ENCODE measurements around the gene OR5H6. TPM values are rescaled to one million over a fixed set of nuclear protein-coding genes. Genes with fewer than 3 reads are reported as not detected.

The OR5H6 gene
- not detected for total RNA-seq

GRCh38 chr3:98263944-98264343, at the start of gene OR5H6:
Gene OR5H6, plus strand, starts transcription at chr3:98264244. Its CDS starts 89 bp downstream, at chr3:98264333.
- Histone ChIP-seq H3K4me3 (replicated peaks in 1 of 3) (no peak within 1 kb of the TSS), H3K27me3 (no peaks in the 10 kb centered on the region), H3K27ac (no peak within 1 kb of the TSS), H3K36me3 (no peaks in the 10 kb centered on the region), H3K4me1 (no peaks in the 10 kb centered on the region), H3K9me3 (no peaks in the 10 kb centered on the region)
- intact Hi-C loops (cut with DNase I): no loop called here
- WGBS, 2 donors: 71 to 87% methylated on average over 3 of the region's 3 CpGs
- DNase-seq: no peak
- TF ChIP-seq POLR2A (IDR thresholded peaks at IDR 0.05) (no peak), CTCF (IDR thresholded peaks at IDR 0.05) (no peak)

DNA sequence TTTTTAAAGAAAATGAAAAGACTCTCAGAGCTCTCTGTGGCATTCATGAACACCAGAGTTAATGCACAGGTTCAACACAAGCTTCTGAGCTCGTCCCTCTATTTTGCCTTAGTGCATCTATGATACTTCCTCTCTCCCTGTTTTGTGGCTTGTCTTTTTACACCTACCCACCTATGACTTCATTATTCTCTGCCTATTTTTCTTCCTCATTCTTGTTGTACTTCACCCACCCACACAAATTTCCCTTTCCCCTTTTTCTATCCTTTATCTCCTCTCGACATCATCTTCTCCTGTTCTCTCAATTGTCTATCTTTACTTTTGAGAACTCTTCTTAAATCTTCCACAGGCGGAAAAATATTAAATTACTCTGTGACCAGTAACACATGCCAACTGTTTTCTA, 49.0 kb upstream of the OR5H6 start:
- intact Hi-C loops (cut with DNase I): no loop called here
- no peaks in the 10 kb centered on the region for H3K36me3 ChIP-seq
- no peaks in the 10 kb centered on the region for H3K4me1 ChIP-seq
- H3K27ac ChIP-seq: no peak overlapping the region
- DNase-seq: no peak
- H3K27me3 ChIP-seq: no peaks in the 10 kb centered on the region
- no peak overlapping the region for H3K4me3 ChIP-seq (replicated peaks in 1 of 3)
- 79 to 81% methylated on average over 3 of the region's 3 CpGs for WGBS, 2 donors
- no peaks in the 10 kb centered on the region for H3K9me3 ChIP-seq
- no peak for TF ChIP-seq CTCF (IDR thresholded peaks at IDR 0.05)
- no peak for TF ChIP-seq POLR2A (IDR thresholded peaks at IDR 0.05)

DNA sequence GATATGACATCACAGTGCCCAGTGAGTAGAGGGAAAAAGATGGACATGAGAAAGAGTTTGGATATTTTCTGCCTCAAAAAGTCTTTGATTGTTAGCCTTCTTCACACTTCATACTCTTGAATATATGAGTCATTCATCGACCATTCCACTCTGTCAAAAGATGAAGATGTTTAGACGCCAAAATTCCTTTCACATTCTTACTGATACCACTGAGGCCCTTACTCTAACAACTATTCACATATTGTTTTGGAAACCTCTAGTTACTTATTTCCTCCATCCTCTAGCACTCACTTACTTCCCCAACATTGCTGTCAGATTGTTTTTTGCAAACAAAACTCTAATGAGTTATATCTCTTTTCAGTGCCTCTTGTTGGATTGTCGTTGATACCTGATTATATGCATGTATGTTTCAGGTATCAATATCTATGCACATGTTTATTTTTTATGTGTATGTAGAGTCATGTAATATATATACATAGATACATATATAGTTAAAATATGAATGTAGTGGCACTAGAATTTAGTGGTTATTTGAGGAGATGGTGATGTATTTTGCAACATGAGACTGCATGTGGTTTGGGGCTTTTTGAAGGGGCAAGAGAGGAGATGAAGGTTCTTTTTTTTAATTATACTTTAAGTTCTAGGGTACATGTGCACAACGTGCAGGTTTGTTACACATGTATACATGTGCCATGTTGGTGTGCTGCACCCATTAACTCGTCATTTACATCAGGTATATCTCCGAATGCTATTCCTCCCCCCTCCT, 40.0 kb upstream of the OR5H6 start:
- Histone ChIP-seq H3K27me3 (no peaks in the 10 kb centered on the region), H3K9me3 (no peaks in the 10 kb centered on the region), H3K27ac (no peak overlapping the region), H3K4me1 (no peaks in the 10 kb centered on the region), H3K36me3 (no peaks in the 10 kb centered on the region), H3K4me3 (replicated peaks in 1 of 3) (no peak overlapping the region)
- no peak for TF ChIP-seq POLR2A (IDR thresholded peaks at IDR 0.05)
- TF ChIP-seq CTCF (IDR thresholded peaks at IDR 0.05): no peak
- intact Hi-C loops (cut with DNase I): no loop called here
- DNase-seq: no peak
- 59 to 76% methylated on average over 6 of the region's 6 CpGs for WGBS, 2 donors

- Histone ChIP-seq H3K36me3 (no peaks in the 10 kb centered on the region), H3K4me3 (replicated peaks in 1 of 3) (no peak overlapping the region), H3K9me3 (no peaks in the 10 kb centered on the region), H3K4me1 (no peaks in the 10 kb centered on the region), H3K27ac (no peak overlapping the region), H3K27me3 (no peaks in the 10 kb centered on the region)
- 87 to 90% methylated on average over 2 of the region's 2 CpGs for WGBS, 2 donors
- DNase-seq: no peak
- TF ChIP-seq CTCF (IDR thresholded peaks at IDR 0.05): no peak
- TF ChIP-seq POLR2A (IDR thresholded peaks at IDR 0.05): no peak
- intact Hi-C loops (cut with DNase I): no loop called here
Measured at GRCh38 chr3:98232489-98232888, 31.6 kb upstream of the OR5H6 start.

- no peak for DNase-seq
- H3K4me3 ChIP-seq (replicated peaks in 1 of 3): no peak overlapping the region
- no peak overlapping the region for H3K27ac ChIP-seq
- WGBS, 2 donors: 66 to 74% methylated on average over 5 of the region's 5 CpGs
- H3K4me1 ChIP-seq: no peaks in the 10 kb centered on the region
- no peaks in the 10 kb centered on the region for H3K36me3 ChIP-seq
- no peaks in the 10 kb centered on the region for H3K27me3 ChIP-seq
- intact Hi-C loops (cut with DNase I): no loop called here
- H3K9me3 ChIP-seq: no peaks in the 10 kb centered on the region
- TF ChIP-seq POLR2A (IDR thresholded peaks at IDR 0.05) (no peak), CTCF (IDR thresholded peaks at IDR 0.05) (no peak)
Measured at GRCh38 chr3:98233468-98233867, 30.6 kb upstream of the OR5H6 start.

All from thyroid gland (tissue), 4 donors.